GM23338 (cell line): ENCODE data around the gene EEF1AKMT2. TPM values are rescaled to one million over a fixed set of nuclear protein-coding genes. Genes with fewer than 3 reads are reported as not detected.

Source experiments
- ATAC-seq: fragments of 200-7000 bp; cut with Tn5 transposase; 3 replicates; pipeline ENCODE4 v1.9.1; 2020
- DNase-seq: peaks from one replicate; pipeline ENCODE4 v3.0.0-alpha.2; 2015; ENCODE audit warnings: low spot score
- H2AFZ ChIP-seq: fragments of 200-600 bp; sonication (generic); 2 replicates; pipeline ENCODE4 v1.8.0; 2016; ENCODE audit warnings: antibody characterized with exemption, mild to moderate bottlenecking, moderate library complexity
- H3F3A ChIP-seq: fragments of 200-600 bp; sonication (generic); replicated peaks from 2 replicates; pipeline ENCODE4 v1.8.0; 2017; ENCODE audit warnings: antibody characterized with exemption, mixed run types, low read depth
- H3K27ac ChIP-seq: fragments of 200-600 bp; sonication (generic); 2 replicates; pipeline ENCODE4 v1.6.1; 2016; ENCODE audit warnings: low read depth
- H3K27me3 ChIP-seq: fragments of 200-600 bp; sonication (generic); 2 replicates; pipeline ENCODE4 v1.8.0; 2016; ENCODE audit warnings: mild to moderate bottlenecking, mixed run types, moderate library complexity; ENCODE audit not compliant: insufficient read depth
- H3K36me3 ChIP-seq: fragments of 200-600 bp; sonication (generic); 2 replicates; pipeline ENCODE4 v1.8.0; 2016; ENCODE audit warnings: mild to moderate bottlenecking; ENCODE audit not compliant: insufficient read depth
- H3K4me1 ChIP-seq: fragments of 200-600 bp; sonication (generic); 2 replicates; pipeline ENCODE4 v1.8.0; 2016; ENCODE audit warnings: mild to moderate bottlenecking, moderate library complexity; ENCODE audit not compliant: insufficient read depth
- H3K4me2 ChIP-seq: fragments of 200-600 bp; sonication (generic); 2 replicates; pipeline ENCODE4 v1.7.1; 2017; ENCODE audit warnings: mixed run types
- H3K4me3 ChIP-seq: fragments of 200-600 bp; sonication (generic); 2 replicates; pipeline ENCODE4 v1.6.1; 2016; ENCODE audit warnings: mixed run types
- H3K79me2 ChIP-seq: fragments of 200-600 bp; sonication (generic); replicated peaks from 2 replicates; pipeline ENCODE4 v1.8.0; 2017; ENCODE audit warnings: mild to moderate bottlenecking; ENCODE audit not compliant: insufficient read depth
- H3K9me2 ChIP-seq: fragments of 200-600 bp; sonication (generic); 2 replicates; pipeline ENCODE4 v1.8.0; 2017; ENCODE audit not compliant: insufficient read depth
- H4K20me1 ChIP-seq: fragments of 200-600 bp; sonication (generic); replicated peaks from 2 replicates; pipeline ENCODE4 v1.8.0; 2017; ENCODE audit warnings: mild to moderate bottlenecking; ENCODE audit not compliant: insufficient read depth
- H3K27ac Mint-ChIP-seq: 2 replicates; pipeline ENCODE4 v1.8.0; 2020; ENCODE audit warnings: inconsistent platforms, mild to moderate bottlenecking, moderate library complexity, mixed read lengths
- H3K27me3 Mint-ChIP-seq: 3 replicates; pipeline ENCODE4 v1.8.0; 2022; ENCODE audit warnings: low read depth, mild to moderate bottlenecking, moderate library complexity, mixed read lengths, inconsistent platforms; ENCODE audit not compliant: insufficient read depth, poor library complexity
- H3K36me3 Mint-ChIP-seq: 3 replicates; pipeline ENCODE4 v1.8.0; 2021; ENCODE audit warnings: low read depth, mild to moderate bottlenecking, inconsistent platforms, moderate library complexity, mixed read lengths
- H3K4me1 Mint-ChIP-seq: 3 replicates; pipeline ENCODE4 v1.8.0; 2020; ENCODE audit warnings: mild to moderate bottlenecking, inconsistent platforms, mixed read lengths
- H3K4me3 Mint-ChIP-seq: 3 replicates; pipeline ENCODE4 v1.8.0; 2021; ENCODE audit warnings: moderate library complexity, mild to moderate bottlenecking, inconsistent platforms, mixed read lengths
- H3K9me3 Mint-ChIP-seq: 3 replicates; pipeline ENCODE4 v1.8.0; 2020; ENCODE audit warnings: moderate library complexity, mild to moderate bottlenecking, inconsistent platforms, mixed read lengths
- CREB1 ChIP-seq: fragments of 250-450 bp; sonication (Bioruptor Pico); IDR thresholded peaks from 2 replicates; pipeline ENCODE4 v1.5.0; 2020; ENCODE audit warnings: low read depth, mild to moderate bottlenecking, moderate library complexity
- EZH2 ChIP-seq: fragments of 200-600 bp; sonication (generic); IDR thresholded peaks from one replicate; pipeline ENCODE4 v1.8.0; 2017; ENCODE audit warnings: antibody characterized with exemption, mild to moderate bottlenecking, low read depth; ENCODE audit not compliant: unreplicated experiment
- EZH2phosphoT487 ChIP-seq: fragments of 200-600 bp; sonication (generic); IDR thresholded peaks from one replicate; pipeline ENCODE4 v1.8.1; 2018; ENCODE audit warnings: antibody characterized with exemption; ENCODE audit not compliant: unreplicated experiment
- JUNB ChIP-seq: IDR thresholded peaks from one replicate; pipeline ENCODE4 v1.6.1; 2016; ENCODE audit warnings: antibody characterized with exemption; ENCODE audit not compliant: unreplicated experiment
- NANOG ChIP-seq: IDR thresholded peaks from 2 replicates; pipeline ENCODE4 v1.6.1; 2016; ENCODE audit warnings: antibody characterized with exemption, borderline replicate concordance
- POLR2AphosphoS5 ChIP-seq: IDR thresholded peaks from 2 replicates; pipeline ENCODE4 v1.6.1; 2016; ENCODE audit warnings: antibody characterized with exemption, low read depth
- STAT1 ChIP-seq: IDR thresholded peaks from one replicate; pipeline ENCODE4 v1.6.1; 2016; ENCODE audit warnings: antibody characterized with exemption; ENCODE audit not compliant: unreplicated experiment
- ZNF114 ChIP-seq: fragments of 250-450 bp; sonication (Bioruptor Pico); IDR thresholded peaks from 2 replicates; pipeline ENCODE4 v1.5.0; 2020; ENCODE audit warnings: mild to moderate bottlenecking, moderate library complexity
- ZNF331 ChIP-seq: fragments of 250-450 bp; sonication (Bioruptor Pico); IDR thresholded peaks from 2 replicates; pipeline ENCODE4 v1.5.0; 2020; ENCODE audit warnings: low read depth, mild to moderate bottlenecking, moderate library complexity
- polyA plus RNA-seq: library from polyadenylated mRNA; unstranded; fragments of >200 nt; fragmentation: Nextera tagmentation; extraction: Ambion mirVana; gene quantifications from 2 replicates; pipeline ENCODE4 v1.2.1, GENCODE V29; 2016
- total RNA-seq: library from RNA; depleted of rRNA; stranded (reverse); fragments of >200 nt; shearing (Covaris generic); gene quantifications from 2 replicates; pipeline ENCODE4 v1.2.3, GENCODE V29; 2014
- TF ChIP-seq, protein P1 (sequence below): IDR thresholded peaks from one replicate; pipeline ENCODE4 v1.6.1; 2018; ENCODE audit warnings: antibody characterized with exemption; ENCODE audit not compliant: unreplicated experiment
- TF ChIP-seq, protein P2 (sequence below): IDR thresholded peaks from 2 replicates; pipeline ENCODE4 v1.6.1; 2016; ENCODE audit warnings: antibody characterized with exemption
- TF ChIP-seq, protein P3 (sequence below): fragments of 250-450 bp; sonication (Bioruptor Pico); IDR thresholded peaks from 2 replicates; pipeline ENCODE4 v1.5.0; 2020; ENCODE audit warnings: mild to moderate bottlenecking, moderate library complexity
- TF ChIP-seq, protein P4 (sequence below), 2 experiments: fragments of 200-600 bp in 1 of 2; sonication (generic) in 1 of 2; conservative IDR thresholded peaks; 2 replicates each; pipeline versions ENCODE4 v1.5.1 to v1.6.1; 2016 to 2017; ENCODE audit warnings: antibody characterized with exemption in 2 of 2, low read depth in 2 of 2, mild to moderate bottlenecking in 2 of 2, moderate library complexity in 1 of 2

The EEF1AKMT2 gene
- total and polyA plus RNA-seq, 2 experiments from 2014 or later = 35.0 to 38.0 TPM

DNA sequence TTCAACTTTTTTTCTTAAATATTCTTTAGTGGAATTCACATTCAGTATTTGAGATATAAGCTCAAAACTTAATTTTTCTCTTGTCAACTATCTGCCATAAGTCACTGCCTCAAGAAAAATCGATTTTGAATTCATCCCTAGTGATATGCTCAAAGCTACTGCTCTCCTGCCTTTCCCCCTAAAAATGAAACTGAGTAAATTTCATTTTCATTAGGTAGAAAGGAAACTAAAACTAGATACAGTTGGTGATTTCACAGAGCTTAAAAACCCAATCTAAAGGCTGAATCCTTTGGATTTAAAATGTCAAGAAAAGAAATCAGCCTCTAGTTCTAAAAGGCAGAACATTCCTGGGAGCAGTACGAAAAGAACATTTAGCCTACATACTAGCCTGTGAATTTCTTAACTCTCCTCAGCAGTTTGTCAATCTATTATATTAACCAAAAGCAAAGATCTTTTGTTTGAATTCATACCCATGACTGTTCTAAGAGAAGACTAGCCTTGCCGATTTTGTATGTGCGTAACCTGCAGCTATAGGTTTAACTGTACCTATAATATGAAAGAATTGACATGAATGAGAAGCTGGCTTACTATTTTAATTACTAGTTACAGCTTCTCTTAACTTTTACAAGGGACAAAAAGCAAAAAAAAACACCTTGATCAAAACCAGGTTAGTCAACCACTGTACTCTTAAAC, 42.6 kb downstream of the EEF1AKMT2 start:
- H3K27ac ChIP-seq = no peak overlapping the region
- peaks cover 2% of the 10 kb centered on the region for H3K27me3 Mint-ChIP-seq

More for the DNA sequence above, 42.6 kb downstream of the EEF1AKMT2 start:
- DNase-seq (no peak), ATAC-seq (no peak)
- Histone ChIP-seq H3K4me1 (peaks cover 7% of the 10 kb centered on the region), H3K9me2 (no peaks in the 10 kb centered on the region), H4K20me1 (peaks cover 2% of the 10 kb centered on the region; the same call in 1 of the 2 replicates), H3F3A (no peaks in the 10 kb centered on the region), H3K79me2 (no peaks in the 10 kb centered on the region), H3K27me3 (no peaks in the 10 kb centered on the region), H2AFZ (no peak overlapping the region), H3K4me3 (no peak overlapping the region), H3K36me3 (no peaks in the 10 kb centered on the region), H3K4me2 (no peak overlapping the region)
- H3K27ac Mint-ChIP-seq = no peak overlapping the region
- no peak for TF ChIP-seq EZH2
- TF ChIP-seq NANOG = no peak
- no peak for TF ChIP-seq JUNB
- no peak for TF ChIP-seq STAT1
- TF ChIP-seq, protein P1, sequence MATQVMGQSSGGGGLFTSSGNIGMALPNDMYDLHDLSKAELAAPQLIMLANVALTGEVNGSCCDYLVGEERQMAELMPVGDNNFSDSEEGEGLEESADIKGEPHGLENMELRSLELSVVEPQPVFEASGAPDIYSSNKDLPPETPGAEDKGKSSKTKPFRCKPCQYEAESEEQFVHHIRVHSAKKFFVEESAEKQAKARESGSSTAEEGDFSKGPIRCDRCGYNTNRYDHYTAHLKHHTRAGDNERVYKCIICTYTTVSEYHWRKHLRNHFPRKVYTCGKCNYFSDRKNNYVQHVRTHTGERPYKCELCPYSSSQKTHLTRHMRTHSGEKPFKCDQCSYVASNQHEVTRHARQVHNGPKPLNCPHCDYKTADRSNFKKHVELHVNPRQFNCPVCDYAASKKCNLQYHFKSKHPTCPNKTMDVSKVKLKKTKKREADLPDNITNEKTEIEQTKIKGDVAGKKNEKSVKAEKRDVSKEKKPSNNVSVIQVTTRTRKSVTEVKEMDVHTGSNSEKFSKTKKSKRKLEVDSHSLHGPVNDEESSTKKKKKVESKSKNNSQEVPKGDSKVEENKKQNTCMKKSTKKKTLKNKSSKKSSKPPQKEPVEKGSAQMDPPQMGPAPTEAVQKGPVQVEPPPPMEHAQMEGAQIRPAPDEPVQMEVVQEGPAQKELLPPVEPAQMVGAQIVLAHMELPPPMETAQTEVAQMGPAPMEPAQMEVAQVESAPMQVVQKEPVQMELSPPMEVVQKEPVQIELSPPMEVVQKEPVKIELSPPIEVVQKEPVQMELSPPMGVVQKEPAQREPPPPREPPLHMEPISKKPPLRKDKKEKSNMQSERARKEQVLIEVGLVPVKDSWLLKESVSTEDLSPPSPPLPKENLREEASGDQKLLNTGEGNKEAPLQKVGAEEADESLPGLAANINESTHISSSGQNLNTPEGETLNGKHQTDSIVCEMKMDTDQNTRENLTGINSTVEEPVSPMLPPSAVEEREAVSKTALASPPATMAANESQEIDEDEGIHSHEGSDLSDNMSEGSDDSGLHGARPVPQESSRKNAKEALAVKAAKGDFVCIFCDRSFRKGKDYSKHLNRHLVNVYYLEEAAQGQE = no peak
- TF ChIP-seq, protein P2, sequence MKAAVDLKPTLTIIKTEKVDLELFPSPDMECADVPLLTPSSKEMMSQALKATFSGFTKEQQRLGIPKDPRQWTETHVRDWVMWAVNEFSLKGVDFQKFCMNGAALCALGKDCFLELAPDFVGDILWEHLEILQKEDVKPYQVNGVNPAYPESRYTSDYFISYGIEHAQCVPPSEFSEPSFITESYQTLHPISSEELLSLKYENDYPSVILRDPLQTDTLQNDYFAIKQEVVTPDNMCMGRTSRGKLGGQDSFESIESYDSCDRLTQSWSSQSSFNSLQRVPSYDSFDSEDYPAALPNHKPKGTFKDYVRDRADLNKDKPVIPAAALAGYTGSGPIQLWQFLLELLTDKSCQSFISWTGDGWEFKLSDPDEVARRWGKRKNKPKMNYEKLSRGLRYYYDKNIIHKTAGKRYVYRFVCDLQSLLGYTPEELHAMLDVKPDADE = no peak
- TF ChIP-seq POLR2AphosphoS5 = no peak
- TF ChIP-seq EZH2phosphoT487 = no peak
- TF ChIP-seq CREB1 (CRISPR knock-in tag) = no peak
- TF ChIP-seq, protein P3, sequence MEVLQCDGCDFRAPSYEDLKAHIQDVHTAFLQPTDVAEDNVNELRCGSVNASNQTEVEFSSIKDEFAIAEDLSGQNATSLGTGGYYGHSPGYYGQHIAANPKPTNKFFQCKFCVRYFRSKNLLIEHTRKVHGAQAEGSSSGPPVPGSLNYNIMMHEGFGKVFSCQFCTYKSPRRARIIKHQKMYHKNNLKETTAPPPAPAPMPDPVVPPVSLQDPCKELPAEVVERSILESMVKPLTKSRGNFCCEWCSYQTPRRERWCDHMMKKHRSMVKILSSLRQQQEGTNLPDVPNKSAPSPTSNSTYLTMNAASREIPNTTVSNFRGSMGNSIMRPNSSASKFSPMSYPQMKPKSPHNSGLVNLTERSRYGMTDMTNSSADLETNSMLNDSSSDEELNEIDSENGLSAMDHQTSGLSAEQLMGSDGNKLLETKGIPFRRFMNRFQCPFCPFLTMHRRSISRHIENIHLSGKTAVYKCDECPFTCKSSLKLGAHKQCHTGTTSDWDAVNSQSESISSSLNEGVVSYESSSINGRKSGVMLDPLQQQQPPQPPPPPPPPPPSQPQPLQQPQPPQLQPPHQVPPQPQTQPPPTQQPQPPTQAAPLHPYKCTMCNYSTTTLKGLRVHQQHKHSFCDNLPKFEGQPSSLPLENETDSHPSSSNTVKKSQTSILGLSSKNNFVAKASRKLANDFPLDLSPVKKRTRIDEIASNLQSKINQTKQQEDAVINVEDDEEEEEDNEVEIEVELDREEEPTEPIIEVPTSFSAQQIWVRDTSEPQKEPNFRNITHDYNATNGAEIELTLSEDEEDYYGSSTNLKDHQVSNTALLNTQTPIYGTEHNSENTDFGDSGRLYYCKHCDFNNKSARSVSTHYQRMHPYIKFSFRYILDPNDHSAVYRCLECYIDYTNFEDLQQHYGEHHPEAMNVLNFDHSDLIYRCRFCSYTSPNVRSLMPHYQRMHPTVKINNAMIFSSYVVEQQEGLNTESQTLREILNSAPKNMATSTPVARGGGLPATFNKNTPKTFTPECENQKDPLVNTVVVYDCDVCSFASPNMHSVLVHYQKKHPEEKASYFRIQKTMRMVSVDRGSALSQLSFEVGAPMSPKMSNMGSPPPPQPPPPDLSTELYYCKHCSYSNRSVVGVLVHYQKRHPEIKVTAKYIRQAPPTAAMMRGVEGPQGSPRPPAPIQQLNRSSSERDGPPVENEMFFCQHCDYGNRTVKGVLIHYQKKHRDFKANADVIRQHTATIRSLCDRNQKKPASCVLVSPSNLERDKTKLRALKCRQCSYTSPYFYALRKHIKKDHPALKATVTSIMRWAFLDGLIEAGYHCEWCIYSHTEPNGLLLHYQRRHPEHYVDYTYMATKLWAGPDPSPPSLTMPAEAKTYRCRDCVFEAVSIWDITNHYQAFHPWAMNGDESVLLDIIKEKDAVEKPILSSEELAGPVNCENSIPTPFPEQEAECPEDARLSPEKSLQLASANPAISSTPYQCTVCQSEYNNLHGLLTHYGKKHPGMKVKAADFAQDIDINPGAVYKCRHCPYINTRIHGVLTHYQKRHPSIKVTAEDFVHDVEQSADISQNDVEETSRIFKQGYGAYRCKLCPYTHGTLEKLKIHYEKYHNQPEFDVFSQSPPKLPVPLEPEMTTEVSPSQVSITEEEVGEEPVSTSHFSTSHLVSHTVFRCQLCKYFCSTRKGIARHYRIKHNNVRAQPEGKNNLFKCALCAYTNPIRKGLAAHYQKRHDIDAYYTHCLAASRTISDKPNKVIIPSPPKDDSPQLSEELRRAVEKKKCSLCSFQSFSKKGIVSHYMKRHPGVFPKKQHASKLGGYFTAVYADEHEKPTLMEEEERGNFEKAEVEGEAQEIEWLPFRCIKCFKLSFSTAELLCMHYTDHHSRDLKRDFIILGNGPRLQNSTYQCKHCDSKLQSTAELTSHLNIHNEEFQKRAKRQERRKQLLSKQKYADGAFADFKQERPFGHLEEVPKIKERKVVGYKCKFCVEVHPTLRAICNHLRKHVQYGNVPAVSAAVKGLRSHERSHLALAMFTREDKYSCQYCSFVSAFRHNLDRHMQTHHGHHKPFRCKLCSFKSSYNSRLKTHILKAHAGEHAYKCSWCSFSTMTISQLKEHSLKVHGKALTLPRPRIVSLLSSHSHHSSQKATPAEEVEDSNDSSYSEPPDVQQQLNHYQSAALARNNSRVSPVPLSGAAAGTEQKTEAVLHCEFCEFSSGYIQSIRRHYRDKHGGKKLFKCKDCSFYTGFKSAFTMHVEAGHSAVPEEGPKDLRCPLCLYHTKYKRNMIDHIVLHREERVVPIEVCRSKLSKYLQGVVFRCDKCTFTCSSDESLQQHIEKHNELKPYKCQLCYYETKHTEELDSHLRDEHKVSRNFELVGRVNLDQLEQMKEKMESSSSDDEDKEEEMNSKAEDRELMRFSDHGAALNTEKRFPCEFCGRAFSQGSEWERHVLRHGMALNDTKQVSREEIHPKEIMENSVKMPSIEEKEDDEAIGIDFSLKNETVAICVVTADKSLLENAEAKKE (CRISPR knock-in tag) = no peak
- TF ChIP-seq ZNF331 = no peak
- no peak for TF ChIP-seq ZNF114 (CRISPR knock-in tag)
- TF ChIP-seq, protein P4, sequence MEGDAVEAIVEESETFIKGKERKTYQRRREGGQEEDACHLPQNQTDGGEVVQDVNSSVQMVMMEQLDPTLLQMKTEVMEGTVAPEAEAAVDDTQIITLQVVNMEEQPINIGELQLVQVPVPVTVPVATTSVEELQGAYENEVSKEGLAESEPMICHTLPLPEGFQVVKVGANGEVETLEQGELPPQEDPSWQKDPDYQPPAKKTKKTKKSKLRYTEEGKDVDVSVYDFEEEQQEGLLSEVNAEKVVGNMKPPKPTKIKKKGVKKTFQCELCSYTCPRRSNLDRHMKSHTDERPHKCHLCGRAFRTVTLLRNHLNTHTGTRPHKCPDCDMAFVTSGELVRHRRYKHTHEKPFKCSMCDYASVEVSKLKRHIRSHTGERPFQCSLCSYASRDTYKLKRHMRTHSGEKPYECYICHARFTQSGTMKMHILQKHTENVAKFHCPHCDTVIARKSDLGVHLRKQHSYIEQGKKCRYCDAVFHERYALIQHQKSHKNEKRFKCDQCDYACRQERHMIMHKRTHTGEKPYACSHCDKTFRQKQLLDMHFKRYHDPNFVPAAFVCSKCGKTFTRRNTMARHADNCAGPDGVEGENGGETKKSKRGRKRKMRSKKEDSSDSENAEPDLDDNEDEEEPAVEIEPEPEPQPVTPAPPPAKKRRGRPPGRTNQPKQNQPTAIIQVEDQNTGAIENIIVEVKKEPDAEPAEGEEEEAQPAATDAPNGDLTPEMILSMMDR (conservative IDR thresholded peaks at IDR 0.05; ENCODE audit: low read depth in 2 of 2) = no peak
- no peaks in the 10 kb centered on the region for H3K9me3 Mint-ChIP-seq
- H3K4me3 Mint-ChIP-seq = no peak overlapping the region
- peaks cover 11% of the 10 kb centered on the region for H3K4me1 Mint-ChIP-seq
- peaks cover 9% of the 10 kb centered on the region; the same call in 2 of the 3 replicates for H3K36me3 Mint-ChIP-seq
